B cell (primary cell): ENCODE data around the gene EBPL. TPM values are rescaled to one million over a fixed set of nuclear protein-coding genes. Genes with fewer than 3 reads are reported as not detected.

Experiments
- ATAC-seq: fragments of 200-7000 bp; cut with Tn5 transposase; one replicate; pipeline ENCODE4 v1.10.0; 2021; ENCODE audit warnings: low read depth, mild to moderate bottlenecking, moderate number of reproducible peaks, moderate library complexity
- CTCF ChIA-PET: fragments of 350-600 bp; sonication (Branson Sonifier 250); formaldehyde crosslinking; loops from one replicate; lab custom pipeline; 2021; ENCODE audit warnings: antibody characterized with exemption, inconsistent platforms; lab: Charles Lee
- POLR2A ChIA-PET: fragments of 350-600 bp; sonication (Branson Sonifier 250); formaldehyde crosslinking; loops from one replicate; lab custom pipeline; 2021; ENCODE audit warnings: antibody characterized with exemption; lab: Charles Lee
- DNase-seq: peaks from one replicate; pipeline ENCODE4 v3.0.0; 2013
- H2AFZ ChIP-seq: 2 replicates; pipeline ENCODE4 v1.6.1; 2012; ENCODE audit warnings: mild to moderate bottlenecking, low read depth, low read length; ENCODE audit not compliant: insufficient read depth, poor library complexity, severe bottlenecking
- H3K27ac ChIP-seq, 2 donors: 1 replicate in 1 of 2; 2 replicates in 1 of 2; pipeline ENCODE4 v1.5.1; 2012 to 2013; ENCODE audit warnings: low read length in 2 of 2, mild to moderate bottlenecking in 2 of 2, moderate library complexity in 1 of 2
- H3K27me3 ChIP-seq, 4 experiments: fragments of 200-600 bp in 1 of 4; sonication (generic) in 1 of 4; replicated peaks in 1 of 4; 1 replicate in 2 of 4; 2 replicates in 2 of 4; pipeline versions ENCODE4 v1.6.1 to v1.7.0; 2013 to 2016; ENCODE audit warnings: low read length in 3 of 4, mild to moderate bottlenecking in 2 of 4, mixed read lengths in 1 of 4, moderate library complexity in 1 of 4; ENCODE audit not compliant: insufficient read depth in 4 of 4, control insufficient read depth in 3 of 4; ENCODE audit errors: control extremely low read depth in 1 of 4
- H3K36me3 ChIP-seq, 2 experiments: replicated peaks in 1 of 2; 1 replicate in 1 of 2; 2 replicates in 1 of 2; pipeline versions ENCODE4 v1.6.1 to v1.7.1; 2013; ENCODE audit warnings: low read length in 1 of 2; ENCODE audit not compliant: insufficient read depth in 2 of 2, control insufficient read depth in 1 of 2; ENCODE audit errors: control extremely low read depth in 1 of 2, extremely low read depth in 1 of 2
- H3K4me1 ChIP-seq, 2 donors: fragments of 200-600 bp in 1 of 2; sonication (generic) in 1 of 2; 1 replicate in 1 of 2; 2 replicates in 1 of 2; pipeline versions ENCODE4 v1.5.1 to v1.6.1; 2013 to 2017; ENCODE audit warnings: low read length in 2 of 2; ENCODE audit not compliant: control insufficient read depth in 2 of 2, insufficient read depth in 2 of 2
- H3K4me2 ChIP-seq: replicated peaks from 2 replicates; pipeline ENCODE3; 2012; ENCODE audit warnings: mild to moderate bottlenecking, low read depth, low read length; ENCODE audit not compliant: poor library complexity, severe bottlenecking
- H3K4me3 ChIP-seq, 5 experiments: fragments of 200-600 bp in 1 of 5; sonication (generic) in 1 of 5; 1 replicate in 3 of 5; 2 replicates in 2 of 5; pipeline versions ENCODE4 v1.5.1 to v1.7.0; 2011 to 2016; ENCODE audit warnings: low read length in 4 of 5, mild to moderate bottlenecking in 4 of 5, low read depth in 2 of 5, control low read depth in 1 of 5, moderate library complexity in 1 of 5; ENCODE audit not compliant: insufficient read depth in 1 of 5; ENCODE audit errors: control extremely low read depth in 1 of 5, extremely low read depth in 1 of 5
- H3K79me2 ChIP-seq: fragments of 200-600 bp; sonication (generic); one replicate; pipeline ENCODE4 v1.6.0; 2016; ENCODE audit warnings: low read length; ENCODE audit not compliant: control insufficient read depth, insufficient read depth
- H3K9ac ChIP-seq: fragments of 200-600 bp; sonication (generic); 2 replicates; pipeline ENCODE4 v1.6.1; 2017; ENCODE audit warnings: mild to moderate bottlenecking, low read length, moderate library complexity
- H3K9me3 ChIP-seq, 3 donors: one replicate each; pipeline versions ENCODE4 v1.6.1 to v1.7.1; 2013; ENCODE audit warnings: low read length in 2 of 3; ENCODE audit not compliant: control insufficient read depth in 2 of 3, insufficient read depth in 1 of 3; ENCODE audit errors: control extremely low read depth in 1 of 3
- H4K20me1 ChIP-seq: 2 replicates; pipeline ENCODE4 v1.6.0; 2012; ENCODE audit warnings: mild to moderate bottlenecking, low read length; ENCODE audit not compliant: insufficient read depth, control insufficient read depth, poor library complexity, severe bottlenecking
- H3K27ac Mint-ChIP-seq: one replicate; pipeline ENCODE4 v1.8.0; 2021; ENCODE audit warnings: mixed read lengths
- H3K27me3 Mint-ChIP-seq: one replicate; pipeline ENCODE4 v1.8.0; 2021; ENCODE audit warnings: mixed read lengths
- H3K4me1 Mint-ChIP-seq: one replicate; pipeline ENCODE4 v1.8.0; 2021; ENCODE audit warnings: mixed read lengths
- H3K4me3 Mint-ChIP-seq: one replicate; pipeline ENCODE4 v1.8.0; 2021; ENCODE audit warnings: mixed read lengths
- H3K9me3 Mint-ChIP-seq: one replicate; pipeline ENCODE4 v1.8.0; 2022; ENCODE audit warnings: mixed read lengths; ENCODE audit not compliant: insufficient read depth
- EZH2 ChIP-seq: IDR thresholded peaks from 2 replicates; pipeline ENCODE4 v1.6.1; 2012; ENCODE audit warnings: borderline replicate concordance, low read depth, mild to moderate bottlenecking, moderate library complexity, low read length; ENCODE audit not compliant: insufficient read depth, poor library complexity, severe bottlenecking
- WGBS: methylation state at CpG from one replicate; pipeline ENCODE4 v1.1.5; 2013; ENCODE audit warnings: missing lambda C conversion rate; ENCODE audit not compliant: insufficient coverage; 5-methylcytosine and 5-hydroxymethylcytosine counted together
- intact Hi-C: fragments of 100-400 bp; cut with micrococcal nuclease; formaldehyde crosslinking; loops from one replicate; pipeline ENCODE4 v1.10.0; 2022
- polyA plus RNA-seq: library from polyadenylated mRNA; depleted of rRNA; stranded (reverse); fragments of >200 nt; gene quantifications from 2 replicates; pipeline ENCODE4 v1.2.3, GENCODE V29; 2012
- total RNA-seq, 2 donors: library from RNA; stranded (reverse); fragments of 120-200 nt in 1 of 2; gene quantifications; 1 replicate in 1 of 2; 2 replicates in 1 of 2; pipeline versions ENCODE4 v1.2.3 to v1.2.4, GENCODE V29; 2013 to 2022
- TF ChIP-seq, protein P1 (sequence below): fragments of 200-600 bp; IDR thresholded peaks from one replicate; pipeline ENCODE4 v1.8.0; 2022; ENCODE audit warnings: antibody characterized with exemption, mild to moderate bottlenecking

Gene EBPL
- total and polyA plus RNA-seq, 2 donors (not counting 1 experiment from before 2014, with no cell fraction given) = 16.0 to 20.1 TPM

DNA sequence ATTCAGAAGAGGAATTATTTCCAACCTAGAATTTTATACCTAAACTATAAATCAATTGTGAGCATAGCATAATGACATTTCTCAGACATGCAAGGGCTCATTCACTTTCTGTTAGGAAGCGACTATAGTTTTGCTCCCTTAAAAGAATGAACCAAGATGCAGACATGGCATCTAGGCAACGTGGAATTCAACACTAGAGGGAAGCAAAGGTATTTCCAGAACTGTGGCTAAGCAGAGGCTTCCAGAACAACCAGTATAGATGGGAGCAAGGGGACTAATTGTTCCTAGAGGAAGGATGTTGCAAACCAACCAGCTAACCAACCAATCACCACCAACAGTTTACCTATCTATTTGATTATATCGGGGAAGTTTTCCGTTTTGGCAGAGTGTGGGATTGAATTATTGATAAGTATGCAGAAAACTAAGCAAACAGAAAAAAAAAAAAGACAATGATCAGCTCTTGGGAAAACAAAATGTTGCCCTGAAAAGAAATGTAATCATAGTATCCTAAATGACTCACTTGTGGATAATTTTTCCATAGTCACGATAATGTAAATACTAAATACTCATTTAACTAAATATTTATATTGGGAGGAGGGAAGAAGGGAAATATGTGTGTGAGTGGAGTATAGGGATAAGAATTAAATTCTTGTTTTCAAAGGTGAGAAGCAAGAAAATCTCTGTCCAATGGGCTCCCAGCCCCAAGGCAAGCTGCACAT lies 41.9 kb downstream of the EBPL start:
- WGBS = 83% methylated on average over 1 of the region's 5 CpGs
- ChIA-PET POLR2A (no interaction called here), CTCF (no interaction called here)
- no peak for TF ChIP-seq EZH2
- TF ChIP-seq, protein P1, sequence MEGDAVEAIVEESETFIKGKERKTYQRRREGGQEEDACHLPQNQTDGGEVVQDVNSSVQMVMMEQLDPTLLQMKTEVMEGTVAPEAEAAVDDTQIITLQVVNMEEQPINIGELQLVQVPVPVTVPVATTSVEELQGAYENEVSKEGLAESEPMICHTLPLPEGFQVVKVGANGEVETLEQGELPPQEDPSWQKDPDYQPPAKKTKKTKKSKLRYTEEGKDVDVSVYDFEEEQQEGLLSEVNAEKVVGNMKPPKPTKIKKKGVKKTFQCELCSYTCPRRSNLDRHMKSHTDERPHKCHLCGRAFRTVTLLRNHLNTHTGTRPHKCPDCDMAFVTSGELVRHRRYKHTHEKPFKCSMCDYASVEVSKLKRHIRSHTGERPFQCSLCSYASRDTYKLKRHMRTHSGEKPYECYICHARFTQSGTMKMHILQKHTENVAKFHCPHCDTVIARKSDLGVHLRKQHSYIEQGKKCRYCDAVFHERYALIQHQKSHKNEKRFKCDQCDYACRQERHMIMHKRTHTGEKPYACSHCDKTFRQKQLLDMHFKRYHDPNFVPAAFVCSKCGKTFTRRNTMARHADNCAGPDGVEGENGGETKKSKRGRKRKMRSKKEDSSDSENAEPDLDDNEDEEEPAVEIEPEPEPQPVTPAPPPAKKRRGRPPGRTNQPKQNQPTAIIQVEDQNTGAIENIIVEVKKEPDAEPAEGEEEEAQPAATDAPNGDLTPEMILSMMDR = no peak
- Mint-ChIP-seq H3K9me3 (no peaks in the 10 kb centered on the region), H3K27ac (no peak overlapping the region), H3K4me1 (peaks cover 22% of the 10 kb centered on the region), H3K4me3 (no peak overlapping the region), H3K27me3 (no peaks in the 10 kb centered on the region)
- no peak overlapping the region for H3K4me2 ChIP-seq
- H3K27ac ChIP-seq = no peak overlapping the region
- H2AFZ ChIP-seq = no peak overlapping the region
- intact Hi-C loops = no loop called here
- DNase-seq = no peak
- H3K36me3 ChIP-seq = no peaks in the 10 kb centered on the region
- no peaks in the 10 kb centered on the region for H4K20me1 ChIP-seq
- no peak overlapping the region for H3K4me3 ChIP-seq
- peaks cover 0 to 4% of the 10 kb centered on the region in 2 donors for H3K4me1 ChIP-seq
- H3K9me3 ChIP-seq = no peaks in the 10 kb centered on the region
- H3K79me2 ChIP-seq = no peaks in the 10 kb centered on the region
- H3K27me3 ChIP-seq = no peaks in the 10 kb centered on the region
- no peak overlapping the region for H3K9ac ChIP-seq
- no peak for ATAC-seq

DNA sequence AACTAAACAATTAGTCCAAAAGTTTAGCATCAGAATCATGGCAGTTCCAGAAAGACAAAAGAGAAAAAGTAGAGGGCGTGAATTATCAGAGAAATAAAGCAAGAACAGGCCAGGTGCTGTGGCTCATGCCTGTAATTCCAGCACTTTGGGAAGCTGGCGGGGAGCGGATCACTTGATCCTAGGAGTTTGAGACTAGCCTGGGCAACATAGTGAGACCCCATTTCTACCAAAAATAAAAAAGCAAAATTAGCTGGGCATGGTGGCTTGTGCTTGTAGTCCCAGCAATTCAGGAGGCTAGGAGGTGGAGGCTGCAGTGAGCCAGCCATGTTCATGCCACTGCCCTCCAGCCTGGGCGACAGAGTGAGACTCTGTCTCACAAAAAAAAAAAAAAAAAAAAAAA lies 44.6 kb downstream of the EBPL start:
- H4K20me1 ChIP-seq = no peaks in the 10 kb centered on the region
- TF ChIP-seq EZH2 = no peak
- TF ChIP-seq, protein P1 = no peak
- CTCF ChIA-PET = no interaction called here
- no peak overlapping the region for H3K4me2 ChIP-seq
- POLR2A ChIA-PET = no interaction called here
- ATAC-seq (no peak), DNase-seq (no peak)
- Mint-ChIP-seq H3K9me3 (no peaks in the 10 kb centered on the region), H3K4me1 (peaks cover 30% of the 10 kb centered on the region), H3K27ac (no peak overlapping the region), H3K27me3 (no peaks in the 10 kb centered on the region), H3K4me3 (no peak overlapping the region)
- no peak overlapping the region for H2AFZ ChIP-seq
- peaks cover 13 to 16% of the 10 kb centered on the region in 2 donors for H3K4me1 ChIP-seq
- H3K36me3 ChIP-seq = no peaks in the 10 kb centered on the region
- intact Hi-C loops = no loop called here
- 100% methylated on average over 1 of the region's 4 CpGs for WGBS
- H3K27ac ChIP-seq = no peak overlapping the region
- no peaks in the 10 kb centered on the region for H3K79me2 ChIP-seq
- no peak overlapping the region for H3K9ac ChIP-seq
- H3K27me3 ChIP-seq = no peaks in the 10 kb centered on the region
- no peaks in the 10 kb centered on the region for H3K9me3 ChIP-seq
- no peak overlapping the region for H3K4me3 ChIP-seq
